ENCODE data around the gene HIP1R. TPM values are rescaled to one million over a fixed set of nuclear protein-coding genes. Genes with fewer than 3 reads are reported as not detected.

Gene HIP1R
- total and polyA plus RNA-seq, 2 of the 13 experiments (the other 11 are each of a cell fraction or from before 2014, with no cell fraction given): 18.4 to 25.5 TPM

GRCh38 chr12:122834104-122834920 is 945 bp upstream of the HIP1R start (continued):
- TF ChIP-seq, protein P1, sequence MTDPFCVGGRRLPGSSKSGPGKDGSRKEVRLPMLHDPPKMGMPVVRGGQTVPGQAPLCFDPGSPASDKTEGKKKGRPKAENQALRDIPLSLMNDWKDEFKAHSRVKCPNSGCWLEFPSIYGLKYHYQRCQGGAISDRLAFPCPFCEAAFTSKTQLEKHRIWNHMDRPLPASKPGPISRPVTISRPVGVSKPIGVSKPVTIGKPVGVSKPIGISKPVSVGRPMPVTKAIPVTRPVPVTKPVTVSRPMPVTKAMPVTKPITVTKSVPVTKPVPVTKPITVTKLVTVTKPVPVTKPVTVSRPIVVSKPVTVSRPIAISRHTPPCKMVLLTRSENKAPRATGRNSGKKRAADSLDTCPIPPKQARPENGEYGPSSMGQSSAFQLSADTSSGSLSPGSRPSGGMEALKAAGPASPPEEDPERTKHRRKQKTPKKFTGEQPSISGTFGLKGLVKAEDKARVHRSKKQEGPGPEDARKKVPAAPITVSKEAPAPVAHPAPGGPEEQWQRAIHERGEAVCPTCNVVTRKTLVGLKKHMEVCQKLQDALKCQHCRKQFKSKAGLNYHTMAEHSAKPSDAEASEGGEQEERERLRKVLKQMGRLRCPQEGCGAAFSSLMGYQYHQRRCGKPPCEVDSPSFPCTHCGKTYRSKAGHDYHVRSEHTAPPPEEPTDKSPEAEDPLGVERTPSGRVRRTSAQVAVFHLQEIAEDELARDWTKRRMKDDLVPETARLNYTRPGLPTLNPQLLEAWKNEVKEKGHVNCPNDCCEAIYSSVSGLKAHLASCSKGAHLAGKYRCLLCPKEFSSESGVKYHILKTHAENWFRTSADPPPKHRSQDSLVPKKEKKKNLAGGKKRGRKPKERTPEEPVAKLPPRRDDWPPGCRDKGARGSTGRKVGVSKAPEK (CRISPR knock-in tag; IDR thresholded peaks at IDR 0.05; ENCODE audit: borderline replicate concordance): 0 out of 2 replicates have a peak, but pooled peaks have one; percentile 49
- TF ChIP-seq RAD21 (CRISPR knock-in tag; IDR thresholded peaks at IDR 0.05): no peak
- TF ChIP-seq ZBTB3 (CRISPR knock-in tag; IDR thresholded peaks at IDR 0.05; ENCODE audit: borderline replicate concordance, low read depth): no peak
- TF ChIP-seq E2F2 (CRISPR knock-in tag; IDR thresholded peaks at IDR 0.05; ENCODE audit: borderline replicate concordance): no peak
- TF ChIP-seq JUN (CRISPR knock-in tag; IDR thresholded peaks at IDR 0.05): no peak
- TF ChIP-seq SOX13 (IDR thresholded peaks at IDR 0.05): no peak
- peak in 1 of 2 experiments; percentile 24; a peak in 1 of 4 replicates for TF ChIP-seq SOX13 (CRISPR knock-in tag; conservative IDR thresholded peaks at IDR 0.05 in 1 of 2, IDR thresholded peaks at IDR 0.05 in 1 of 2)
- no peak for TF ChIP-seq HNRNPUL1 (IDR thresholded peaks at IDR 0.05; ENCODE audit: low read depth, low read length)
- no peak for TF ChIP-seq GATA4 (IDR thresholded peaks at IDR 0.05; ENCODE audit: borderline replicate concordance, low read depth)
- TF ChIP-seq ZBTB37 (CRISPR knock-in tag; IDR thresholded peaks at IDR 0.05): no peak
- TF ChIP-seq, protein P2, sequence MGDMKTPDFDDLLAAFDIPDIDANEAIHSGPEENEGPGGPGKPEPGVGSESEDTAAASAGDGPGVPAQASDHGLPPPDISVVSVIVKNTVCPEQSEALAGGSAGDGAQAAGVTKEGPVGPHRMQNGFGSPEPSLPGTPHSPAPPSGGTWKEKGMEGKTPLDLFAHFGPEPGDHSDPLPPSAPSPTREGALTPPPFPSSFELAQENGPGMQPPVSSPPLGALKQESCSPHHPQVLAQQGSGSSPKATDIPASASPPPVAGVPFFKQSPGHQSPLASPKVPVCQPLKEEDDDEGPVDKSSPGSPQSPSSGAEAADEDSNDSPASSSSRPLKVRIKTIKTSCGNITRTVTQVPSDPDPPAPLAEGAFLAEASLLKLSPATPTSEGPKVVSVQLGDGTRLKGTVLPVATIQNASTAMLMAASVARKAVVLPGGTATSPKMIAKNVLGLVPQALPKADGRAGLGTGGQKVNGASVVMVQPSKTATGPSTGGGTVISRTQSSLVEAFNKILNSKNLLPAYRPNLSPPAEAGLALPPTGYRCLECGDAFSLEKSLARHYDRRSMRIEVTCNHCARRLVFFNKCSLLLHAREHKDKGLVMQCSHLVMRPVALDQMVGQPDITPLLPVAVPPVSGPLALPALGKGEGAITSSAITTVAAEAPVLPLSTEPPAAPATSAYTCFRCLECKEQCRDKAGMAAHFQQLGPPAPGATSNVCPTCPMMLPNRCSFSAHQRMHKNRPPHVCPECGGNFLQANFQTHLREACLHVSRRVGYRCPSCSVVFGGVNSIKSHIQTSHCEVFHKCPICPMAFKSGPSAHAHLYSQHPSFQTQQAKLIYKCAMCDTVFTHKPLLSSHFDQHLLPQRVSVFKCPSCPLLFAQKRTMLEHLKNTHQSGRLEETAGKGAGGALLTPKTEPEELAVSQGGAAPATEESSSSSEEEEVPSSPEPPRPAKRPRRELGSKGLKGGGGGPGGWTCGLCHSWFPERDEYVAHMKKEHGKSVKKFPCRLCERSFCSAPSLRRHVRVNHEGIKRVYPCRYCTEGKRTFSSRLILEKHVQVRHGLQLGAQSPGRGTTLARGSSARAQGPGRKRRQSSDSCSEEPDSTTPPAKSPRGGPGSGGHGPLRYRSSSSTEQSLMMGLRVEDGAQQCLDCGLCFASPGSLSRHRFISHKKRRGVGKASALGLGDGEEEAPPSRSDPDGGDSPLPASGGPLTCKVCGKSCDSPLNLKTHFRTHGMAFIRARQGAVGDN (CRISPR knock-in tag; IDR thresholded peaks at IDR 0.05): peak; percentile 11; the same call in 1 of the 2 replicates
- TF ChIP-seq ZNF574 (CRISPR knock-in tag; IDR thresholded peaks at IDR 0.05): peak; percentile 28; the same call in 1 of the 2 replicates
- no peak for TF ChIP-seq ZC3H13 (CRISPR knock-in tag; IDR thresholded peaks at IDR 0.05)

Measured in HepG2 (cell line).